Natural killer cell (primary cell): ENCODE measurements around the gene ARPC5L. TPM values are rescaled to one million over a fixed set of nuclear protein-coding genes. Genes with fewer than 3 reads are reported as not detected.

ENCODE experiments used
- ATAC-seq, 3 donors: fragments of 150-1000 bp in 2 of 3; fragments of 200-7000 bp in 1 of 3; cut with Tn5 transposase; 1 replicate in 1 of 3; 2 replicates in 2 of 3; pipeline ENCODE4 v1.10.0; 2021; ENCODE audit warnings: mild to moderate bottlenecking in 2 of 3, moderate library complexity in 2 of 3
- DNase-seq, 2 donors: peaks; one replicate each; pipeline versions ENCODE4 v3.0.0 to v3.0.0-alpha.2; 2013 to 2021; ENCODE audit warnings: mixed read lengths in 1 of 2
- H3K27ac ChIP-seq: one replicate; pipeline ENCODE4 v1.5.1; 2013; ENCODE audit warnings: mild to moderate bottlenecking, low read length
- H3K27me3 ChIP-seq: one replicate; pipeline ENCODE4 v1.6.1; 2013; ENCODE audit warnings: low read length; ENCODE audit not compliant: control insufficient read depth, insufficient read depth
- H3K36me3 ChIP-seq: one replicate; pipeline ENCODE4 v1.6.1; 2013; ENCODE audit warnings: low read length; ENCODE audit not compliant: control insufficient read depth, insufficient read depth
- H3K4me1 ChIP-seq: one replicate; pipeline ENCODE4 v1.6.1; 2013; ENCODE audit warnings: low read length; ENCODE audit not compliant: control insufficient read depth, insufficient read depth
- H3K4me3 ChIP-seq: one replicate; pipeline ENCODE4 v1.5.1; 2013; ENCODE audit warnings: low read length
- H3K9me3 ChIP-seq: one replicate; pipeline ENCODE4 v1.6.1; 2013; ENCODE audit warnings: low read length; ENCODE audit not compliant: control insufficient read depth, insufficient read depth
- H3K27ac Mint-ChIP-seq, 2 donors: one replicate each; pipeline ENCODE4 v1.8.0; 2022; ENCODE audit warnings: mild to moderate bottlenecking in 2 of 2, mixed read lengths in 2 of 2, moderate library complexity in 1 of 2
- H3K27me3 Mint-ChIP-seq, 2 donors: one replicate each; pipeline ENCODE4 v1.8.0; 2022; ENCODE audit warnings: low read depth in 2 of 2, mixed read lengths in 2 of 2
- H3K36me3 Mint-ChIP-seq: one replicate; pipeline ENCODE4 v1.8.0; 2022; ENCODE audit warnings: mixed read lengths
- H3K4me1 Mint-ChIP-seq, 2 donors: one replicate each; pipeline ENCODE4 v1.8.0; 2022; ENCODE audit warnings: mixed read lengths in 2 of 2
- H3K4me3 Mint-ChIP-seq: one replicate; pipeline ENCODE4 v1.8.0; 2022; ENCODE audit warnings: mild to moderate bottlenecking, moderate library complexity, mixed read lengths
- H3K9me3 Mint-ChIP-seq, 2 donors: one replicate each; pipeline ENCODE4 v1.8.0; 2022; ENCODE audit warnings: mixed read lengths in 2 of 2
- WGBS: methylation state at CpG from one replicate; pipeline ENCODE4 v1.1.7; 2013; ENCODE audit warnings: missing lambda C conversion rate; ENCODE audit not compliant: insufficient coverage; 5-methylcytosine and 5-hydroxymethylcytosine counted together
- intact Hi-C: fragments of 100-400 bp; cut with micrococcal nuclease; formaldehyde crosslinking; loops from one replicate; pipeline ENCODE4 v1.14.2; 2022
- total RNA-seq, 4 donors: library from RNA; stranded (reverse); fragments of 120-200 nt in 1 of 4; gene quantifications; one replicate each; pipeline versions ENCODE4 v1.2.3 to v1.2.4, GENCODE V29; 2013 to 2022
- TF ChIP-seq, protein P1 (sequence below): fragments of 200-600 bp; IDR thresholded peaks from one replicate; pipeline ENCODE4 v1.8.0; 2022; ENCODE audit warnings: antibody characterized with exemption

The ARPC5L gene
- total RNA-seq, 3 donors from 2014 or later (not counting 1 experiment from before 2014, with no cell fraction given): 131 to 169 (median 139) TPM

- H3K36me3 ChIP-seq: peaks cover 66% of the 10 kb centered on the region
- H3K4me3 ChIP-seq: no peak overlapping the region
- H3K9me3 Mint-ChIP-seq: no peaks in the 10 kb centered on the region
- DNase-seq (no peak), ATAC-seq (no peak)
- no peaks in the 10 kb centered on the region for H3K27me3 ChIP-seq
- no peaks in the 10 kb centered on the region for H3K27me3 Mint-ChIP-seq
- no peak overlapping the region for H3K27ac Mint-ChIP-seq
- TF ChIP-seq, protein P1, sequence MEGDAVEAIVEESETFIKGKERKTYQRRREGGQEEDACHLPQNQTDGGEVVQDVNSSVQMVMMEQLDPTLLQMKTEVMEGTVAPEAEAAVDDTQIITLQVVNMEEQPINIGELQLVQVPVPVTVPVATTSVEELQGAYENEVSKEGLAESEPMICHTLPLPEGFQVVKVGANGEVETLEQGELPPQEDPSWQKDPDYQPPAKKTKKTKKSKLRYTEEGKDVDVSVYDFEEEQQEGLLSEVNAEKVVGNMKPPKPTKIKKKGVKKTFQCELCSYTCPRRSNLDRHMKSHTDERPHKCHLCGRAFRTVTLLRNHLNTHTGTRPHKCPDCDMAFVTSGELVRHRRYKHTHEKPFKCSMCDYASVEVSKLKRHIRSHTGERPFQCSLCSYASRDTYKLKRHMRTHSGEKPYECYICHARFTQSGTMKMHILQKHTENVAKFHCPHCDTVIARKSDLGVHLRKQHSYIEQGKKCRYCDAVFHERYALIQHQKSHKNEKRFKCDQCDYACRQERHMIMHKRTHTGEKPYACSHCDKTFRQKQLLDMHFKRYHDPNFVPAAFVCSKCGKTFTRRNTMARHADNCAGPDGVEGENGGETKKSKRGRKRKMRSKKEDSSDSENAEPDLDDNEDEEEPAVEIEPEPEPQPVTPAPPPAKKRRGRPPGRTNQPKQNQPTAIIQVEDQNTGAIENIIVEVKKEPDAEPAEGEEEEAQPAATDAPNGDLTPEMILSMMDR: no peak
- intact Hi-C loops: no loop called here
- H3K9me3 ChIP-seq: no peaks in the 10 kb centered on the region
- H3K4me3 Mint-ChIP-seq: no peak overlapping the region
- no peak overlapping the region for H3K27ac ChIP-seq
- peaks cover 15% of the 10 kb centered on the region for H3K4me1 ChIP-seq
- H3K4me1 Mint-ChIP-seq: peaks cover 7 to 9% of the 10 kb centered on the region in 2 donors
- H3K36me3 Mint-ChIP-seq: no peaks in the 10 kb centered on the region
- 97% methylated on average over 4 of the region's 4 CpGs for WGBS
Observed at GRCh38 chr9:124885551-124885950, 23.6 kb downstream of the ARPC5L start.

- Histone ChIP-seq H3K4me3 (no peak overlapping the region), H3K36me3 (peaks cover 62% of the 10 kb centered on the region), H3K9me3 (no peaks in the 10 kb centered on the region), H3K27ac (no peak overlapping the region), H3K27me3 (no peaks in the 10 kb centered on the region), H3K4me1 (peaks cover 6% of the 10 kb centered on the region)
- ATAC-seq: no peak
- WGBS: 96% methylated on average over 10 of the region's 10 CpGs
- Mint-ChIP-seq H3K36me3 (no peaks in the 10 kb centered on the region), H3K4me1 (peaks cover 4 to 5% of the 10 kb centered on the region in 2 donors), H3K4me3 (no peak overlapping the region), H3K27me3 (no peaks in the 10 kb centered on the region), H3K27ac (no peak overlapping the region), H3K9me3 (no peaks in the 10 kb centered on the region)
- TF ChIP-seq, protein P1: no peak
- intact Hi-C loops: no loop called here
- DNase-seq: no peak
Observed at GRCh38 chr9:124886461-124886860, 24.5 kb downstream of the ARPC5L start.

DNA sequence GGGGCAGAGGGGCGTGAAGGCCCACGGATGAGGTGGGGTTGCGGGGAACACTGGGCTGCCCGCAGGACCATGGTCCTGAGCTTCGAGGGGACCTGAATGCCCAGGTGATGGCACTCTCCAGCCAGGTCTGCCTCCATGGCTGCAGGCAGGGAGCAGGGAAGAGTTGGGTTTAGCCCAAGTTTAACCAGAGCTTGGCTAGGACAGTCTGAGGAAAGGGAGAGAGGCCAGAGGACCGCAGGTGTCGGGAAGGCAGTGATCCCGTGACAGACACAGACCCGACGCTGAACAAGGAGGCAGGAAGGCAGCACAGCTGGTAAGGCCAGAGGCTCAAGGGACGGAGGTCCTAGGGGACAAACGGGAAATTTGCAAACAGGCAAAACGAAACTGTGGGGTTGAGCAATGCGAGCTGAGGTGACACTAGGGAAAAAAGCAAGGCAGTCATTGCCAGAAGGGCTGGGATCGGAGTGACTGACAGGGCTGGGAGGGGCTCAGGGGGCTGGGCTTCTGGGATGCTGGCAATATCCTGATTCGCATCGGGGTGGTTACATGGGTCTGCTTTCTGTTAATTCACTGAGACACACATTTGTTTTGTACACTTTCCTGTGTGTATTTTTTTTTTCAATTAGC, 25.0 kb downstream of the ARPC5L start:
- ATAC-seq (no peak), DNase-seq (no peak)
- Mint-ChIP-seq H3K27ac (no peak overlapping the region), H3K27me3 (no peaks in the 10 kb centered on the region), H3K9me3 (no peaks in the 10 kb centered on the region), H3K4me3 (no peak overlapping the region), H3K4me1 (peaks cover 0 to under 1% of the 10 kb centered on the region in 2 donors), H3K36me3 (no peaks in the 10 kb centered on the region)
- Histone ChIP-seq H3K4me1 (peaks cover 3% of the 10 kb centered on the region), H3K4me3 (no peak overlapping the region), H3K27ac (no peak overlapping the region), H3K9me3 (no peaks in the 10 kb centered on the region), H3K27me3 (no peaks in the 10 kb centered on the region), H3K36me3 (peaks cover 57% of the 10 kb centered on the region)
- TF ChIP-seq, protein P1: no peak
- intact Hi-C loops: no loop called here
- 93% methylated on average over 17 of the region's 17 CpGs for WGBS

- WGBS: 84% methylated on average over 4 of the region's 5 CpGs
- Histone ChIP-seq H3K4me1 (no peaks in the 10 kb centered on the region), H3K27me3 (no peaks in the 10 kb centered on the region), H3K9me3 (no peaks in the 10 kb centered on the region), H3K27ac (no peak overlapping the region), H3K36me3 (peaks cover 53% of the 10 kb centered on the region), H3K4me3 (no peak overlapping the region)
- DNase-seq (no peak), ATAC-seq (no peak)
- TF ChIP-seq, protein P1: no peak
- intact Hi-C loops: no loop called here
- Mint-ChIP-seq H3K27ac (no peak overlapping the region), H3K9me3 (no peaks in the 10 kb centered on the region), H3K4me3 (no peak overlapping the region), H3K36me3 (no peaks in the 10 kb centered on the region), H3K27me3 (no peaks in the 10 kb centered on the region), H3K4me1 (no peaks in the 10 kb centered on the region)
Observed at GRCh38 chr9:124887832-124888231, 25.9 kb downstream of the ARPC5L start.
